Measurements from ENCODE around the gene TIMP2.
A peak's percentile ranks its signal among the peaks of the same experiment; 100 is the strongest.
"Not testable (repeated sequence)": the region's sequence is repeated elsewhere in the genome, so short reads cannot be mapped to it uniquely, and the experiment has no call there.

Gene TIMP2

DNA sequence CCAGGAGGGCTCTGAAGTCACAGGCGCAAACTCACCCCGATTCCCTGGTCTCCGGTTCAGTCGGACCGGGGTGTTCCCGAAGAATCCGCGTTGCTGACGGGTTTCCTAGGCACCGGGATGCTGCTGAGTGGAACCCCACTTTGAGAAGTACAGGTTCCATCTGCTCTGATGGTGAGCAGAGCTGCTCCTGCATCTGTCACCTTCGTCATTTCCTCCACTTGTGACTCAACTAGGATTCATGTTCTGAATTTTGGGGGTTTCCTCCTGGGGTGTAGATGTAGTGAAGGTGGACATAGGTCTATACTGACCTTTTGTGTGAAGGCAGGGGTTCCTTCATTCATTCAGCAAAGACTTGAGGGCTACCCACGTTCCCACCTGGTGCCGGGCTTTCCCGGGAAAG, 29.5 kb upstream of the TIMP2 start:
- no peak for DNase-seq

DNA sequence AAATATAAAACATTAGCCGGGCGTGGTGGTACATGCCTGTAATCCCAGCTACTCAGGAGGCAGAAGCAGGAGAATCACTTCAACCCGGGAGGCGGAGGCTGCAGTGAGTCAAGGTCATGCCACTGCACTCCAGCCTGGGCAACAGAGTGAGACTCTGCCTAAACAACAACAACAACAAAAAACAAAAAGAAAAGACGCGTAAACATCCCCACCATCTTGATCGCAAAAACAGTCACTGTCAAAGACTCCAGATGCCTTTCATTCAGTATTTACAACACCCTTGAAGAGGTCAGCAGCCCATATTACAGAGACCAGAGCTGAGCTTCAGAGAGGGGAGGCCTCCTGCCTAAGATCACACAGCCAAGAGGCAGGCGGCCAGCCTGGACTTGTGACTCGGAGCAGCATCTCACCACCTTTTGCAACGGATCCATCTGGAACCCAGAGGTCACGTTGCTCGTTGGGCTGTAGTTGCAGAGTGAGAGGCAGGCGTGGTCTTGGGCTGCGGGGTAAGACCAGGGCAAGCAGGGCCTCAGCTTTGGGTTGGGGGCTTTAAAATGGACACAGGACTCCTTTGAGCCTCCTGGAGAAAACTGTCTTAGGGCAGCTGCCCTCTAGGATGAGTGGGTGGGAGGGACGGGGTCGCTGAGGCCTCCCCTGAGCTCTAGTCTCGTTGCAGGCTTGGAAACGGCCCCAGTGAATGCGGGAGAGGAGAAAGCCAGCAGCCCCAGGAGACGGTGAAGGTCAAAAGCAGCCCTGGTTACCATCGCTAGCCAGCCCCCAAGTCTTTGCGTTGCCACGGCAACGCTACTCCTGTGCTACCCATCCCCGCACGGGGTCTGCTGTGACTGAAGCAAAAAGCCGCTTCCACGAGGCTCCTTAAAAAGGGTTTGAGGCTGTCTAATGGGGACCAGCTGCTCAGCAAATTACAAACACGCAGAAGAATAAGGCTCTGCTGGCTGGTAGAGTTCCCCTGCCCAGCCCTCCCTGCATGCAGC, 28.5 kb upstream of the TIMP2 start:
- no peak for DNase-seq

DNA sequence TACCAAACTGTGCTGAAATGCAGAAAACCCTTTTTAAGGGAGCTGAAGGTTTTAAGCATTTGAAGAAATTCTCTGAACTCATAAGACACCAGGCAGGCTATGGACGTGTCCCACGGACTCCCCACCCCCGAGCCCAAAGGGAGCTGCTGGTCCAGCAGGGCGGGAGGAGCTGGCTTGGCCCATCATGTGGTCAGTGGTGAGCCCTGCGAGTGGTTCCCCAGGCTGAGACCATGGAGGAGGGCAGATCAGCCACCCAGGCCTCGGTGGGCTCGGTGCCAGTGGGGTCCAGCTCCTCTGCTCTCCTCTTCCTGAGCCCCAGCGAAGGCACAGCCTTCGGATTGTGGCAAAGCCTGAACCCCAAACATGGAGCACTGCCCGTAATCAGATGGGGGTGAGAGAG, 27.5 kb upstream of the TIMP2 start:
- no peak for DNase-seq

DNA sequence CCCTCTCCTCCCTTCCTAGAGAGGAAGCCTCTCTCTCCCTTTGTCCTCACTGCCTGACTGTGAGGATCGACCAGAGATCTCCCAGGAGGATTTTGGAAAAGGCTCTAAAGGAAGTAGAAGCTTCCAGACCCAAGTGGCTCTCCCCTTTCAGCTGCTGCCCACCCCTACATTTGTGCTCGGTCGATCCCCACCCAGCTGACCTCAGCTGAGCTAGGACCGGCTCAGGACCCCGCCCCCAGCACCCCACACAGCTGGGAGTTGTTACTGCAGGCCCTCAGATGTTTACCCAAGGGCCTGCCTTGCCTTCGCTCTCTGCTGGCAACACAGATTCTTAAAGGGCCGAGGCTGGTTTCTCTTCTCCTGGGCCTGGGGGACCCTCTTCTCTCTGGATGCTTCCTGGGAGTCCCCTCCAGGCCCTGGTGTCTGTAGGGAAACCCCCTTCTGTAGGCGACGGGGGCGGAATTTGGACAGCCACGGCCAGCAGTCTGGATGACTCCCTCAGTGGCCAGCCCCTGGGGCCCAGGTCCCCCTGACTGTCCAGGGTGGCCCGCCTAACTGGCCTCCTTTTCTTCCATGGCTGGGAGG, 26.9 kb upstream of the TIMP2 start:
- no peak for DNase-seq

DNA sequence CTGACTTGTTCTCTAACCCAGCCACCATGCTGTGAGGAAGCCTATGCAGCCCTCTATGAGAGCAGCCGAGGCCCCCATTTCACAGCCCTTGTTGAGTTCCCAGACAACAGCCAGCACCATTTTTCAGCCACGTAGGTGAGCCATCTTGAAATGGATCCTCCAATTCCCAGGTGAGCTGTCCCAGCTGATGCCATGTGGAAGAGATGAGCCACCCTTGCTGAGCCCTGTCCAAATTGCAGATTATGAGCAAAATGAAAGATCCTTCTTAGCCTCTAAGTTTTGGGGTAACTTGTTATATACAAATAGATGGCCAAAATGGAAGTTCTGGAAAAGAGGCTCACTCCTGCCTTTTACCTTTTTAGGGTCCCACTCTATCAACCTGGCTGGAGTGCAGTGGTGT, 25.7 kb upstream of the TIMP2 start:
- no peak for DNase-seq

DNA sequence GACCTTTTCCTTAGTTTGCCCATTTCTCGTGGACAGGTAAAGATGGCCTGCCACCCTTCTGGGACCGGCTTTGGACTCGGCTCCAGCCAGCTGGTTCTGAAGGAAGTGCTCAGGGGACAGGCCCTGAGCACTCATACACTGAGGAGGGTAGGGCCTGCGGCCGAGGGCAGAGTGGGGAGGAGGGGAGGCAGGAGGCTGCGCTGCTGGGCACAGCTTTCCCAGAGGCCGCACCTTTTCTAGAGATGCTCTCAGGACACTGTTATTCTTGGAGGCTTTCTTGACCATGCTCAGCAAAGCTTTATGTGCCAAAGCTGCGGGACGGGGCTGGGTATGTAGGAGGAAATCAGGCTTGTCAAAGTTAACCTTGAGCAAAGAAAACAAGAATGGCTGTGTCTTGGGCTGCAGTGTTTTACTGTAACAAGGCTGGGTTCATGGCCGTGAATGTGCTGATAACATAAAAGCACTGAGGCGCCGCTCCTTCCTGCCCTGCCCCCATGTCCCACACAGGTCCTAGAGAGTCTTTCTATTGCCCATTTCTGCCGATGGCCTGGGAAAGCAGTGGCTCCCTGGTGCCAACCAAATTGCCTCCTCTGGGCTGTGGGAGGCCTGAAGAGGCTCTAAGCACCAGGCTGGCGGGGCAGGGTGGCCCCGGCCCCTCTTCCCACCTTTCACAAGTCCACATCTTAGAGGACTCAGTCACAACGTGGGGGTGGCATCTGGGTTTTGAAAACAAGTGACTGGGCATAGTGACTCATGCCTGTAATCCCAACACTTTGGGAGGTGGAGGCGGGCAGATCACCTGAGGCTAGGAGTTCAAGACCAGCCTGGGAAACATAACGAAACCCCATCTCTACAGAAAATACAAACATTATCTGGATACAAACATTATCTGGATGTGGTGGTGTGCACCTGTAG, 22.3 kb upstream of the TIMP2 start:
- no peak for DNase-seq

DNA sequence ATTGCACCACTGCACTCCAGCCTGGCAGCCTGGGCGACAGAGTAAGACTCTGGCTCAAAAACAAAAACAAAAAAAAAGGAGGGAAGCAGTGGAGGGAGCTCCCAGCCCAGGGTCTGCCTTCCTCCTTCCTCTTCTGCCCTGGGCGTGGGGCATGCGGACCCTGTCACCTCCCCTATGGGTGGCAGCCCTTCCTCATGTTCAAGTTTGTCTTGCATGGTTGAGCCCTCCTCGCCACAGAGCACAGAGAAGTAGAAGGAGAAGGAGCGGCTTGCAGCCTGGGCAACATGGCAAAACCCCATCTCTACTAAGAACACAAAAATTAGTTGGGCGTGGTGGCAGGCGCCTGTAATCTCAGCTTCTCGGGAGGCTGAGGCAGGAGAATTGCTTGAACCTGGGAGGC, 21.4 kb upstream of the TIMP2 start:
- DNase-seq = no peak

DNA sequence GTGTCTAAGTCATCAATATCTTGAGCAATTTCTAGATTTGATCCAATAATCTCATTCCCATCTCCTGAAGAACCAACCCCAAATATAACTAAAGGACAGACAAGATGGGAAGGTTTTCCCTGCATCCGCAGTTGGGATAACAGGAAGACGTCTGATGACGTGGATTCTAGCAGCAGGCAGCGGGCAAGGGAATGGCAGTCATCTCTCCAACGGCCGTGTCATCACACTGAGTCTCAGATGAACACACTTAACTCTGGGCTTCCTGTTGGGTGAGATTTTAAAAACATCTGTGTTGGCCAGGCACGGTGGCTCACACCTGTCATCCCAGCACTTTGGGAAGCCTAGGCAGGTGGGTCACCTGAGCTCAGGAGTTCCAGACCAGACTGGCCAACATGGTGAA, 20.9 kb upstream of the TIMP2 start:
- no peak for DNase-seq

DNA sequence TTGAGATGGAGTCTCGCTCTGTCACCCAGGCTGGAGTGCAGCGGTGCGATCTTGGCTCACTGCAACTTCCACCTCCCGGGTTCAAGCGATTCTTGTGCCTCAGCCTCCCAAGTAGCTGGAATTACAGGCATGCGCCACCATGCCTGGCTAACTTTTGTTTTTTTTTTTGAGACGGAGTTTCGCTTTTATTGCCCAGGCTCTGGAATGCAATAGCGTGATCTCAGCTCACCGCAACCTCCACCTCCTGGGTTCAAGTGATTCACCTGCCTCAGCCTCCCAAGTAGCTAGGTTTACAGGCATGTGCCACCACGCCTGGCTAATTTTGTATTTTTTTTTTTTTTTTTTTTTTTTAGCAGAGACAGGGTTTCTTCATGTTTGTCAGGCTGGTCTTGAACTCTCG, 20.3 kb upstream of the TIMP2 start:
- not testable (repeated sequence) for DNase-seq

DNA sequence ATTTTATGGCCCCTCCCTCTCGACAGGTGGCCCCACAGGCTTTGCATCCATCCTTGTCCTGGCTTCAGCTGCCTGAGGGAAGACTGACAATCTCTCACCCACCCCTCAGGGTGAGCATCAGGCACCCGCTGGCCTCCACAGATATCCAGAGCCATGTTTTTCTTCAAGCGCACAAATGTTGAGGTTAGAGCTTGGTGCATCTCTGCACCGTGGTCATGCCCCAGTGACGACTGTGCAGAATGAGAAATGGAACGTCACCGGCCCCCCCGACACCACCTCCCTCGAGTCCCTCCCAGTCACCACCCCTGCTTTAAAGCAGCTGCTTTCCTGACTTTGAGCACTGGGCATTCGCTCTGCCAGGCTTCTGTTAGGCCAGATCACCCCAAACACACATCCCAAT, 19.8 kb upstream of the TIMP2 start:
- DNase-seq = no peak

DNA sequence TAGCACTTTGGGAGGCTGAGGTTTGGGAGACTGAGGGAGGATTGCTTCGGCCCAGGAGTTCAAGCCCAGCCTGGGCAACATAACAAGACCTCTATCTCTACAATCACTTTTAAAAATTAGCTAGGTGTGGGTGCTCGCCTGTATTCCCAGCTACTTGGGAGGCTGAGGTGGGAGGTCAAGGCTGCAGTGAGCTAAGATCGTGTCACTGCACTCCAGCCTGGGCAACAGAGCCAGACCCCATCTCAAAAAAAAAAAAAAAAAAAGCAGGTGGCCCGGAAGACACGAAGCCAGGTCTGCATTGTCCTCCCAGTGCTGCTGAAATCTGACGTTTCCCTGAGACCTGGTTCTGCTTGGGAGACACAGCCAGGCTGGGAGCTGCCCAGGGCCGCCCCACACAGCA, 18.8 kb upstream of the TIMP2 start:
- no peak for DNase-seq

DNA sequence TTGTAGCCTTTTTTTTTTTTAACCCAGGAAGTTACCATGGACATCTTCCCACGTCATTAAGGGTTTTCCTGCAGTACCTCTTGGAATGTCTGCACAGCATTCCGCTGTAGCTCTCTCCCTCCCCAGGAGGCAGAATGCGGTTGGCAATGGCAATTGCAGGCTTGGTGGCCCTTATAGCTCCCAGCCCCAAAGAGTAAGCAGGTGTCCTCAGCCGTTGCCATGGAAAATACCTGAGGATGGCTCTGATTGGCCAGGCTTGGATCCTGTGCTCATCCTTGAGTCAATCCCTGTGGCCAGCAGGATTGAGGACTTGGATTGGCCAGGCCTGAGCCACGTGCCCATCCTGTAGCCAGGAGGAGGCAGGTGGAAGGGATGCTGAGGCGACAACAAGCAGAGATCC, 15.5 kb upstream of the TIMP2 start:
- no peak for DNase-seq

DNA sequence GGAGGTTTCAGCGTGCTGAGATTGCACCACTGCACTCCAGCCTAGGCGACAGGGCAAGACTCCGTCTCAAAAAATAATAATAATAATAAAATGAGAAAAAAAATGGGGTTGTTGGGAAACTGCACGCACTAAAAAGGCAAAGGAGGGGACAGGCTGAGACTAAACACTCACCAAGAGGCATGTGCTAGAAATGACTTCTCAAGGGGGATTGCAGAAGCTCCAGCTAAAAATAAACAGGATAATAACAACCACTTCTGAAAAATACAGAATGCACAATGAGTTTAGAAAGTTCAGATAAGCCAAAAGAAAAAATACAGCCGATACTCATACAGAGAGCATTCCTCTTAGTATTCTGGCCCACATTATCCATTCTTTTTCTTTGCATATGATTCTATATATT, 15.1 kb upstream of the TIMP2 start:
- DNase-seq = no peak

DNA sequence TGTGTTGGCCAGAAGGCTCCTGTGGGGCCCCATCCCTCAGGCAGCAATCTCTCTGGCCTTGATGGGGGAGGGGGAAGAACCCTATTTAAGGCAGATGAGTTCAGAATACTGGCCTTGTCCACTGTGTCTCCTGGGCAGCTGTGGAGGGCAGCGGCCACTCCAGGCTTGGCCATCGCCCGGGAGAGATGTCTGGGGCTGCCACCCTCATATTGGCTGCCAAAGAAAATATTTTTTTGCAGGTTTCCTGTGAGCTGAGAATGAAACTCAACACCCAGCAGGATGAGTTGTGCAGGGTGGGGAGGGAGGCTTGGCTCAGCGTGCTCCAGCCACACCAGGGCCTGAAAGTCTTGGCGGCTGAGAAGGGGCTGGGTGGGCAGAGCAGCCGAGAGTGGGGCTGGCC, 14.4 kb upstream of the TIMP2 start:
- no peak for DNase-seq

DNA sequence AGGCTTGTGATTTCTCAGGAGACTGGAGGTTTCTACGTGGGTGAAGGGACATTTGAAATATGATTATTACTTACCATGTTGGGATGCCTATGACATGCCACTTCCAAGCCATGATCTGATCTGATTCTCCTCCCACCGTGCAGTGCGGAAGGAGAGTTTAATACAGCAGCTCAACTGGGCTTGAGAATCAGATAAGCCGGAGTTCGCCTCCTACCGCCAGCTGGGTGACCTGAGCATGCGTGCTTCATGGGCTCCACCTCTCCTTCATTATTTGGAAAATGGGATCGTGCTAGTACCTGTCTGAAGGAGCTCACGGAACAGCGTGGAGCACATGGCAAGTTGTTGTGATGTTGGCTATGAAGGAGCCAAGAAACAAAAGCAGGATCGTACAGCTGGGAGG, 12.4 kb upstream of the TIMP2 start:
- DNase-seq = no peak

DNA sequence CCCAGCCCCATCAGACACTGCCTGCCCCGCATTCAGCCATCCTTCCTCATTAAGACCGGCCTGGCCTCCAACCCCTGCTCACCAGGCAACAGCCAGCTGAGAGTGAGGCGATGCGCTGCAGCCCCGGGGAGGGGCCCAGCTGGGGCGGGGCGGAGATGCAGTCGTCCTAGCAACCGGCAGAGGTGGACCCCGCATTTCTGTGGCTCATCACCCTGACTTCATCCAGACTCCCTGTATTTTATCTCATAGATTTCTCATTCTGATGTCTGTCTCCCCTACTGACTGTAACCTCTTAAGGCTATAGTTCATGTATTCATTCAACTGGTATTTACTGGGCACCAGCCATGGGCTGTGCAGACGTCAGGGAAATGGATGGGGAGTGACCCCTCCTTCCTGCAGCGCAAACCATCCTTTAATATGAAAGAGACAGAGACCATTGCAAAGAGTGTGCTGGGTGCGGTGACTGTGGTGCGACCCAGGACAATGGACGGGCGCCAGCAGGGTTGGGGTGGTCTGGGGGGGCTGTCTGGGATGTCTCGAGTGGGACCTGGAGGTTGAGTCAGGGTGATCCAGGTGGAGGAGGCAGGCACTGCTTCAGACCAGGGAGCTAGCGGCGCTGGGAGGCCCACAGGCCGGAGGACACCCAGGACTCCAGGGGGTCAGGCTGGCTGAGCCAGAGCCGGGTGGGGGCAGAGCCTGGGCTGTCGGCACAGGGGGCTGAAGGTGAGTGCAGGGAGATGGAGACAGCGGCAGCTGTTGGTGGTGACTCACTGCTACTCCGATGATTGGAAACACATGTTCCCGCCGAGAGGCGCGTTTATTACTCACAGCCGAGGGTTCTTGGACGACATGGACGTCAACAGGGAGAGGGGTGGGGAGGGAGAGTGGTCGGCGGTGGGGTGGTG, 10.5 kb upstream of the TIMP2 start:
- DNase-seq = no peak

DNA sequence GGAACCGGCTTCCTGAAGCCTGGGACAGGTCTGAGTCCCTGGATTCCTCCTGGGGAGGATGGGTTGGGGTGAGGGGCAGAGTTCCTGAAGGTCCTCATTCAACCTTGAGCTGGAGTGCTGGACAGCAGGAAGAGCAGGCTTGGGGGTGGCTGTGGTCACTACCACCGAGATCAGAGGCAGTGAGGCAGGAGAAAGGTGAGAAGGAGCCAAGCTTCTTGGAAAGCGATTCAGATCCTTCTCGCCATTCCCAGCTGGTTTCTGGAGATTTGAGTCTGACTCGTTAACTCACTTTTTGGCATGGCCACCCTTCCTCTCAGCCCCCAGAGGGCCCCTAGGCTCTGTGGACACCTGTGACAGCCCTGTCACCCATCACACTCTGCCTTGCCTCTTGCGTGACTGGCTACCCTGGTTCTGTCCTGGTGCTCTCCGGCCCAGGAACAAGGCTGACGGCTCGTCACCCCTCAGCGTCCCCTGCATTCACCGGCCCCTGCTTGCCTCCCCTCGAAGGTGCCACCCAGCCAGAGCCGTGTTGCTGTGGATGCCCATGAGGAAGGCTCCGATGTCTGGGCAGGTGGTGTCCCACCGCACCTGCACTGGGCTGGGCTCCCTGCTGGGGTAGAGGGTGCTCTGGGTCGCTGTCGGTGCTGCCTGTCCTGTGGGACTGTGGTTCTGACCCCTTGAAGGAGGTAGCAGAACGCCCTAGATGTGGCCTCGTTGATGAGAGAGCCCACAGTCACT, 9.7 kb upstream of the TIMP2 start:
- DNase-seq = no peak

DNA sequence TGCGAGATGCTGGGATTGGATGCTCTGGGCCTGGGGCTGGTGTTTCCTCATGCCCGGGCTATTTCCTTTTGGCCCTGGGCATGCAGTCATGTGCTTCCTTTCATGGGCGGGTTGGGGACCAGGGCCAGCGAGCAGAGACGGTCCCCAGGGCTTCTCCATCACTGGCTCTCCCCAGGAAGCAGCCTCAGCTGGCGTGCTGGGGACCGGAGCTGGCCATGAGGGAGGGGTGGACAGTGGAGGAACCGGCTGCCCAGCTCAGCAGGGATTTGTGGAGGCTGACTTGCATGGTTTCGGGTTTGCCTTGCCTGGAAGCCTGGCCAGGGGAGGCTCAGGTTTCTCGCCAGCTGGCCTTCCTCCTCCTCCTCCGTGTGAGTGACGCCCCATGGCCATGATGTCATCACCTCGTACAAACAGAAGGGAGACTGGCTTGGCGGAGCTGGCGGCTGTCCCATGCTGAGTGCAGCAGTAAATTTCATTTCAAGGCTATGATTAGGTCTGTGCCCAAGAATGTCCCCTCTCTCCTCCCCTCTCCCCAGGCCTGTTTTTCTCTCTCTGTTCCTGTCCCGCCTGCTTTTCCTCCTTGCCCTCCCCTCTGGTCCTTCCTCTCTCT, 8.9 kb upstream of the TIMP2 start:
- peak; percentile 42 for DNase-seq

DNA sequence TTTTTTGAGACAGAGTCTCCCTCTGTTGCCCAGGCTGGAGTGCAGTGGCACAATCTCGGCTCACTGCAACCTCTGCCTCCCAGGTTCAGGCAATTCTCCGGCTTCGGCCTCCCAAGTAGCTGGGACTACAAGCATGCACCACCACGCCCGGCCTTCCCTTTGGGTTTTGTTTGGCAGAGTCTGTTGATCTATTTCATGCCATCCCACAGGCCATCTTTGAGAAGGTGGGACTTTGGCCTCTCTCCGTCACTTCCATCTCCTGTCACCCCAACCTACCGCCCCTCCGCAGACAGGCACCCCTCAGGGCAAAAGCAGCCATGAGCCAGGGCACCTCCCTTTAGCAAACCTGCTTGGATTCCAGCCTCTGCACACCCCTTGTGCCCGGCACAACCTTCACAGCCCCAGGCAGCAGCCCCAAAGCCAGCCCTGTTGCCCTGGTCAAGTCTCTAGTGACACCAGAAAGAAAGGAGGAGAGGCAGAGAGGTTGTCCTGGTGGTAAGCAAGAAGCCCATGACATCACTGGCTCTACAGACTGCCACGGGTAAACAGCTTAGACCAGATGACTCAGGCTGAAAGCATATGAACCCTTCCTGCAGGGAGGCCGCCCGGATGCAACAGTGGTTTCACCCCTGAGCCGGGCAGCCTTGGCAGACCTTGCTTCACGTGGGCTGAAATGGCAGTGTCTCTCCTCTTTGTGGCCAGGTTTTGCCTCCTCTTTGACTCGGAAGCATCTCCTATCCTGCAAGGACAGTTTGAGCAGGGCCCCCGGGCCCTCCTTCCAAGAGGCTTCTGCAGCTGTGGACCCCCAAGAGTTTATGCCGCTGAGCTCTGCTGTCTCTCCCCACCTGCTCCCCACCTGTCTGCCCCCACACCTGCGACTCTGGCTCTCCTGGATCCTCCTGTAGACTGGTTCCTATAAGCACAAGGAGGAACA, 8.1 kb upstream of the TIMP2 start:
- DNase-seq = no peak

Measured in NCI-H748 treated with DMSO at 0.1 percent for 48 hours (cell line).